NB4 (cell line): ENCODE data around the gene ARHGAP25.

ENCODE experiments used
- POLR2A ChIP-seq: IDR thresholded peaks from 2 replicates; pipeline ENCODE4 v1.6.1; 2011; ENCODE audit warnings: mild to moderate bottlenecking; ENCODE audit not compliant: insufficient read length; ENCODE audit errors: extremely low read depth
- TF ChIP-seq, protein P1 (sequence below): IDR thresholded peaks from one replicate; pipeline ENCODE4 v1.5.1; 2012; ENCODE audit warnings: low read depth, low read length
- TF ChIP-seq, protein P2 (sequence below): IDR thresholded peaks from 2 replicates; pipeline ENCODE4 v1.6.1; 2011; ENCODE audit warnings: low read depth, low read length

DNA sequence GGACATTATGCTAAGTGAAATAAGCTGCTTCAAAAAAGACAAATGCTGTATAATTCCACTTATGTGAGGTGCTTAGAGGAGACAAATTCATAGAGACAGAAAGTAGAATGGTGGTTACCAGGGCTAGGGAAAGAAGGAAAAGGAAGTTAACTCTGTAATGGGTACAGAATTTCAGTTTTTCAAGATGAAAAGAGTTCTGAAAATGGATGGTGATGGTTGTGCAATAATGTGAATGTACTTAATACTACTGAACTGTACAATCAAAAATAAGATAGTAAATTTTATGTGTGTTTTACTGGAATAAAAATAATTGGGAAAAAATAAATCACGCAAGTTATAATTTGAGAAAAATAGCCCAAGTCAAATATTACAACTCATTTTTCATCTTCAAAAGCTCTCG is 27.5 kb downstream of the ARHGAP25 start:
- TF ChIP-seq, protein P1, sequence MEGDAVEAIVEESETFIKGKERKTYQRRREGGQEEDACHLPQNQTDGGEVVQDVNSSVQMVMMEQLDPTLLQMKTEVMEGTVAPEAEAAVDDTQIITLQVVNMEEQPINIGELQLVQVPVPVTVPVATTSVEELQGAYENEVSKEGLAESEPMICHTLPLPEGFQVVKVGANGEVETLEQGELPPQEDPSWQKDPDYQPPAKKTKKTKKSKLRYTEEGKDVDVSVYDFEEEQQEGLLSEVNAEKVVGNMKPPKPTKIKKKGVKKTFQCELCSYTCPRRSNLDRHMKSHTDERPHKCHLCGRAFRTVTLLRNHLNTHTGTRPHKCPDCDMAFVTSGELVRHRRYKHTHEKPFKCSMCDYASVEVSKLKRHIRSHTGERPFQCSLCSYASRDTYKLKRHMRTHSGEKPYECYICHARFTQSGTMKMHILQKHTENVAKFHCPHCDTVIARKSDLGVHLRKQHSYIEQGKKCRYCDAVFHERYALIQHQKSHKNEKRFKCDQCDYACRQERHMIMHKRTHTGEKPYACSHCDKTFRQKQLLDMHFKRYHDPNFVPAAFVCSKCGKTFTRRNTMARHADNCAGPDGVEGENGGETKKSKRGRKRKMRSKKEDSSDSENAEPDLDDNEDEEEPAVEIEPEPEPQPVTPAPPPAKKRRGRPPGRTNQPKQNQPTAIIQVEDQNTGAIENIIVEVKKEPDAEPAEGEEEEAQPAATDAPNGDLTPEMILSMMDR: no peak
- TF ChIP-seq, protein P2, sequence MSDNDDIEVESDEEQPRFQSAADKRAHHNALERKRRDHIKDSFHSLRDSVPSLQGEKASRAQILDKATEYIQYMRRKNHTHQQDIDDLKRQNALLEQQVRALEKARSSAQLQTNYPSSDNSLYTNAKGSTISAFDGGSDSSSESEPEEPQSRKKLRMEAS: no peak
- TF ChIP-seq POLR2A: no peak
